GM21737 (cell line): ENCODE results near the gene KIF6.

Experiments
- ATAC-seq: cut with Tn5 transposase; IDR thresholded peaks from one replicate; pipeline ENCODE4 v1.9.1; 2021; ENCODE audit warnings: mild to moderate bottlenecking, moderate library complexity; ENCODE audit not compliant: unreplicated experiment

Gene KIF6

GRCh38 chr6:39602601-39603519 is 122.3 kb downstream of the KIF6 start:
- ATAC-seq, result no peak

- no peak for ATAC-seq
Measured at GRCh38 chr6:39599973-39600372, 125.2 kb downstream of the KIF6 start.

- no peak for ATAC-seq
Measured at GRCh38 chr6:39599341-39599740, 125.9 kb downstream of the KIF6 start.

GRCh38 chr6:39594285-39594684 is 130.9 kb downstream of the KIF6 start:
- no peak for ATAC-seq

- no peak for ATAC-seq
Measured at GRCh38 chr6:39593646-39594045, 131.6 kb downstream of the KIF6 start.

GRCh38 chr6:39590871-39591393 is 134.3 kb downstream of the KIF6 start:
- no peak for ATAC-seq

GRCh38 chr6:39587080-39587479 is 138.1 kb downstream of the KIF6 start:
- no peak for ATAC-seq

- no peak for ATAC-seq
Measured at GRCh38 chr6:39585641-39586040, 139.6 kb downstream of the KIF6 start.

GRCh38 chr6:39577446-39578165 is 147.6 kb downstream of the KIF6 start:
- no peak for ATAC-seq

GRCh38 chr6:39576556-39577303 is 148.5 kb downstream of the KIF6 start:
- no peak for ATAC-seq

GRCh38 chr6:39574991-39575390 is 150.2 kb downstream of the KIF6 start:
- ATAC-seq, result no peak

GRCh38 chr6:39573541-39573940 is 151.7 kb downstream of the KIF6 start:
- ATAC-seq, result no peak

GRCh38 chr6:39572661-39573340 is 152.4 kb downstream of the KIF6 start:
- ATAC-seq, result no peak

GRCh38 chr6:39568896-39569295 is 156.3 kb downstream of the KIF6 start:
- ATAC-seq, result no peak

GRCh38 chr6:39567091-39567490 is 158.1 kb downstream of the KIF6 start:
- no peak for ATAC-seq

GRCh38 chr6:39566456-39566855 is 158.8 kb downstream of the KIF6 start:
- ATAC-seq, result no peak

- ATAC-seq, result no peak
Measured at GRCh38 chr6:39565956-39566355, 159.3 kb downstream of the KIF6 start.

- no peak for ATAC-seq
Measured at GRCh38 chr6:39563566-39564311, 161.5 kb downstream of the KIF6 start.

GRCh38 chr6:39561536-39562266 is 163.5 kb downstream of the KIF6 start:
- ATAC-seq, result no peak
